ENCODE measurements around the gene CCDC146.
A peak's percentile ranks its signal among the peaks of the same experiment; 100 is the strongest.

Gene CCDC146

GRCh38 chr7:77310982-77311381, 188.6 kb downstream of the CCDC146 start:
- Histone ChIP-seq H3K4me3 (no peak overlapping the region), H3K27ac (no peak overlapping the region), H4K20me1 (peaks cover 0 to 10% (median 0%) of the 10 kb centered on the region in 11 experiments; a peak in 2 of 22 replicates), H3K27me3 (no peaks in the 10 kb centered on the region), H3K4me1 (peaks cover 0 to 16% (median 2%) of the 10 kb centered on the region in 10 experiments; a peak in 8 of 20 replicates), H3K4me2 (no peak overlapping the region), H3K36me3 (peaks cover 0 to 99% (median 0%) of the 10 kb centered on the region in 11 experiments; a peak in 10 of 22 replicates), H3K9me3 (replicated peaks in 1 of 11) (peaks cover 0 to 11% (median 0%) of the 10 kb centered on the region in 11 experiments; a peak in 6 of 22 replicates), H3K9ac (no peak overlapping the region)
- no peak for TF ChIP-seq Cebpa-rat (IDR thresholded peaks at IDR 0.05)

GRCh38 chr7:77313085-77313484, 190.7 kb downstream of the CCDC146 start:
- peaks cover 0 to 90% (median 0%) of the 10 kb centered on the region in 11 experiments; a peak in 11 of 22 replicates for H3K36me3 ChIP-seq
- H3K27ac ChIP-seq: no peak overlapping the region
- no peaks in the 10 kb centered on the region for H3K27me3 ChIP-seq
- no peak overlapping the region for H3K4me3 ChIP-seq
- no peak overlapping the region for H3K4me2 ChIP-seq
- peaks cover 0 to 27% (median 7%) of the 10 kb centered on the region in 10 experiments; a peak in 10 of 20 replicates for H3K4me1 ChIP-seq
- H3K9ac ChIP-seq: no peak overlapping the region
- no peaks in the 10 kb centered on the region for H3K9me3 ChIP-seq (replicated peaks in 1 of 11)
- TF ChIP-seq Cebpa-rat (IDR thresholded peaks at IDR 0.05): no peak
- peaks cover 0 to 17% (median 0%) of the 10 kb centered on the region in 11 experiments; a peak in 2 of 22 replicates for H4K20me1 ChIP-seq

DNA sequence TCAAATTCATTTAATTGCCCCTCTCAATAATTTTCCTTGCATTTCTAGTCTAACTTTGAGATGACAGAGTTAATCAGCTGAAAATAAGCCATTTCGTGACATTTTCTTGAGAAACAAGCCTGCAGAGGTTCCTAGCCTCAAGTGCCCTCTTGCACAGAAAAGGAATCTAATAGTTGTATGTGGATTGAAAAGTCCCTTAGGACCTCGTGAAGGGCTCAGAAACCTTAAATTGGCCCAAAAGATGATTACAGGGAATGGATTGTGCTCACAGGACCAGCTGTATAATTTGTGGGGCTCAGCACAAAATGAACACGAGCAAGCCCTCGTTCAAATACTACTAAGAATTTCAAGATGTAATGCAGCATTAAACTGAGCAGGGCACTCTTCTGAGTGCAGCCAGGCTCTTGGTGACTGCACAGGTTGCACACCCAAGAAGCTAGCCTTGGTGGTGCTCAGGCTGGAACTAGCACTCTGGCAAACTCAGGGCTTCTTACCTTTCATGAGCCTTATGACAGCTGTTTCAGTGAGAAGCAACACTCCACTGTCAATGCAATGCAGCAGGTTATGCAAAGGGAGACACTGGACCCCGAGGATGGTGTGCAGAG, 191.6 kb downstream of the CCDC146 start:
- H3K27me3 ChIP-seq: no peaks in the 10 kb centered on the region
- no peaks in the 10 kb centered on the region for H3K9me3 ChIP-seq (replicated peaks in 1 of 11)
- H3K4me2 ChIP-seq: no peak overlapping the region
- H3K27ac ChIP-seq: no peak overlapping the region
- H3K4me3 ChIP-seq: no peak overlapping the region
- H3K4me1 ChIP-seq: peaks cover 0 to 27% (median 7%) of the 10 kb centered on the region in 10 experiments; a peak in 10 of 20 replicates
- TF ChIP-seq Cebpa-rat (IDR thresholded peaks at IDR 0.05): no peak
- peaks cover 0 to 17% (median 0%) of the 10 kb centered on the region in 11 experiments; a peak in 2 of 22 replicates for H4K20me1 ChIP-seq
- H3K9ac ChIP-seq: no peak overlapping the region
- peaks cover 0 to 90% (median 0%) of the 10 kb centered on the region in 11 experiments; a peak in 11 of 22 replicates for H3K36me3 ChIP-seq

DNA sequence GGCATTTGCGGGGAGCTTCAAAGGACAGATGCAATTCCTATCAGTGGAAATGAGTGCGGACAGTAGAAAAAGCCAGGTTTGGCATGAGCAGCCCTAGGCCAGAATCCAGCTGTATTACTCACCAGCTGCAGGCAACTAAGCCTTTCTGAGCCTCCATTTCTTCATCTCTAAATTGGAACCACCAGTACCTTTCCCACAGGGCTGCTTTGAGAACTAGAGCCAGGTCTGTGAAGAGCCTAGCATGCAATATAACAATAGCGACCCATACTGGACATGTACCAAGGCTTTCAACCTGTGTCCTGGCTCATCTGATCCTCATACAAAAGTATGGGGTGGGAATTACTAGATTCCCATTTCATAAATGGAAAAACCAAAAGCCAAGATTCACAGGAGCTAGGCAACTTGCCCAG, 192.8 kb downstream of the CCDC146 start:
- Histone ChIP-seq H3K4me1 (peaks cover 0 to 19% (median 5%) of the 10 kb centered on the region in 10 experiments; a peak in 9 of 20 replicates), H3K27me3 (no peaks in the 10 kb centered on the region)

GRCh38 chr7:77316219-77316978, 194.0 kb downstream of the CCDC146 start:
- Histone ChIP-seq H3K4me1 (peaks cover 0 to 14% (median 5%) of the 10 kb centered on the region in 10 experiments; a peak in 9 of 20 replicates), H3K4me2 (peak overlapping the region in 5 of 11 experiments; percentile 20 to 55 (median 45); a peak in 9 of 22 replicates), H3K27me3 (no peaks in the 10 kb centered on the region), H3K27ac (0 out of 22 replicates have a peak overlapping the region, but pooled peaks of 1 of the 11 experiments have one; percentile 8), H3K36me3 (peaks cover 0 to 90% (median 0%) of the 10 kb centered on the region in 11 experiments; a peak in 9 of 22 replicates), H3K9me3 (replicated peaks in 1 of 11) (peaks cover 0 to 11% (median 0%) of the 10 kb centered on the region in 11 experiments; a peak in 1 of 22 replicates), H3K9ac (no peak overlapping the region), H3K4me3 (no peak overlapping the region), H4K20me1 (peaks cover 0 to 17% (median 0%) of the 10 kb centered on the region in 11 experiments; a peak in 2 of 22 replicates)
- TF ChIP-seq Cebpa-rat (IDR thresholded peaks at IDR 0.05): no peak

More for the DNA sequence above, 192.8 kb downstream of the CCDC146 start:
- Histone ChIP-seq H3K9ac (no peak overlapping the region), H4K20me1 (peaks cover 0 to 17% (median 0%) of the 10 kb centered on the region in 11 experiments; a peak in 2 of 22 replicates), H3K9me3 (replicated peaks in 1 of 11) (peaks cover 0 to 10% (median 0%) of the 10 kb centered on the region in 11 experiments; a peak in 1 of 22 replicates), H3K4me3 (no peak overlapping the region), H3K4me2 (no peak overlapping the region), H3K36me3 (peaks cover 0 to 90% (median 0%) of the 10 kb centered on the region in 11 experiments; a peak in 9 of 22 replicates), H3K27ac (no peak overlapping the region)
- no peak for TF ChIP-seq Cebpa-rat (IDR thresholded peaks at IDR 0.05)

- Histone ChIP-seq H3K27ac (no peak overlapping the region), H3K4me3 (no peak overlapping the region), H3K36me3 (peaks cover 0 to 90% (median 0%) of the 10 kb centered on the region in 11 experiments; a peak in 9 of 22 replicates), H3K27me3 (no peaks in the 10 kb centered on the region), H4K20me1 (peaks cover 0 to 17% (median 0%) of the 10 kb centered on the region in 11 experiments; a peak in 2 of 22 replicates), H3K9ac (no peak overlapping the region), H3K4me2 (no peak overlapping the region), H3K9me3 (replicated peaks in 1 of 11) (peaks cover 0 to 11% (median 0%) of the 10 kb centered on the region in 11 experiments; a peak in 1 of 22 replicates), H3K4me1 (peaks cover 0 to 14% (median 5%) of the 10 kb centered on the region in 10 experiments; a peak in 9 of 20 replicates)
- no peak for TF ChIP-seq Cebpa-rat (IDR thresholded peaks at IDR 0.05)
Measured at GRCh38 chr7:77318019-77318418, 195.6 kb downstream of the CCDC146 start.

GRCh38 chr7:77320137-77320536, 197.7 kb downstream of the CCDC146 start:
- no peak for TF ChIP-seq Cebpa-rat (IDR thresholded peaks at IDR 0.05)

DNA sequence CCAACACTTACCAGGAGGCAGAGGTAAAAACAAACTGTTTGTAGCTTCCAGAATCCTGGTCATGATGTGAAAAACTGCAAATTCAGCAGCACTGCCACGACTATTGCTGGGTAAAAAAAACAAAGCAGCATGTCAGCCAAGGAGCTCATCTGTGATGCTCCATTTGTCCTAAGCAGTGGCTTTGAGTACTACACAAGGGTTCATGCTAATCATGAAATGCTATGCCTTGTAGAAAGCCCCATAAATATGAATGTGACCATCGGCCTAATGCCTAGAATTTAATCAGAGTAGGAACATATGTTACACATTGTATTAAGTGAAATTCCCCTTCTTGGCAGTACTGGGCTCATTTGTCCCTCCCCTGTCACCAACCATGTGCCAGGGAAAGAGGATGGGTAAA, 198.3 kb downstream of the CCDC146 start:
- Histone ChIP-seq H3K9ac (no peak overlapping the region), H3K4me2 (no peak overlapping the region), H3K4me3 (no peak overlapping the region), H3K27me3 (no peaks in the 10 kb centered on the region), H4K20me1 (peaks cover 0 to 14% (median 0%) of the 10 kb centered on the region in 11 experiments; a peak in 2 of 22 replicates), H3K4me1 (peaks cover 0 to 18% (median 7%) of the 10 kb centered on the region in 10 experiments; a peak in 10 of 20 replicates), H3K36me3 (peaks cover 0 to 90% (median 0%) of the 10 kb centered on the region in 11 experiments; a peak in 8 of 22 replicates), H3K27ac (no peak overlapping the region), H3K9me3 (replicated peaks in 1 of 11) (peaks cover 0 to 11% (median 0%) of the 10 kb centered on the region in 11 experiments; a peak in 1 of 22 replicates)
- TF ChIP-seq Cebpa-rat (IDR thresholded peaks at IDR 0.05): no peak

More at GRCh38 chr7:77320137-77320536, 197.7 kb downstream of the CCDC146 start:
- H3K4me2 ChIP-seq: no peak overlapping the region
- H3K9me3 ChIP-seq (replicated peaks in 1 of 11): peaks cover 0 to 11% (median 0%) of the 10 kb centered on the region in 11 experiments; a peak in 1 of 22 replicates
- peaks cover 0 to 14% (median 0%) of the 10 kb centered on the region in 11 experiments; a peak in 2 of 22 replicates for H4K20me1 ChIP-seq
- H3K36me3 ChIP-seq: peaks cover 0 to 90% (median 0%) of the 10 kb centered on the region in 11 experiments; a peak in 8 of 22 replicates
- H3K27ac ChIP-seq: no peak overlapping the region
- H3K27me3 ChIP-seq: no peaks in the 10 kb centered on the region
- H3K9ac ChIP-seq: no peak overlapping the region
- H3K4me3 ChIP-seq: no peak overlapping the region
- H3K4me1 ChIP-seq: peaks cover 0 to 14% (median 5%) of the 10 kb centered on the region in 10 experiments; a peak in 9 of 20 replicates

Measured in BLaER1 treated with 17β-estradiol and CSF1 and Interleukin-3, amounts not matched to agents 10 nM and 100 nM (cell line).